Sigmoid colon (tissue), 4 donors: Measurements from ENCODE around the gene TMEM135.

Experiments
- EP300 ChIP-seq, 4 donors: sonication (generic); formaldehyde crosslinking; IDR thresholded peaks; one replicate each; pipeline ENCODE4 v1.6.1; 2017; ENCODE audit warnings: antibody characterized with exemption in 4 of 4
- POLR2A ChIP-seq, 2 donors: fragments of 450-650 bp; IDR thresholded peaks; one replicate each; pipeline ENCODE4 v1.6.1; 2016; ENCODE audit warnings: antibody characterized with exemption in 2 of 2, mild to moderate bottlenecking in 2 of 2, moderate library complexity in 2 of 2
- TF ChIP-seq, protein P1 (sequence below), 4 experiments: fragments of 450-650 bp in 3 of 4; fragments of 200-600 bp in 1 of 4; IDR thresholded peaks; one replicate each; pipeline ENCODE4 v1.5.1; 2016 to 2019; ENCODE audit warnings: antibody characterized with exemption in 4 of 4, mild to moderate bottlenecking in 3 of 4, moderate library complexity in 2 of 4

DNA sequence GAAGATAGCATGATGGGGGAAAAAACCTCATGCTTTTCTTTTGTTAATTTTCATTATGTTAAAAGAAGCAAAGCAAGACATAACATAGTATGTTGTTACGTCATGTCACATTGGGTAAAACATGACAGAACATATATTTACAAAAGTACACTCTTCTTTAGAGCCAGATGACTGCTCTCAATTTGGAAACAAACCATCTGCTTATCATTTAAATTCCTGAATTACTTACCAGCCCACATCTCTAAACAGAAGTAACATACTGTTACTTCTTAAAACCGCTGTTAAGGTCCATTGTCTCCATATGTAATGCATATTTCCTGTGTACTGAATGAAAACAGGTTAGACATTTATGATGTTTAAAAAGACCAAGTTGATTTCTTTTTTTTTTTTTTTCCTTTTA lies 100.0 kb downstream of the TMEM135 start:
- TF ChIP-seq POLR2A (IDR thresholded peaks at IDR 0.05), result no peak
- TF ChIP-seq EP300 (IDR thresholded peaks at IDR 0.05), result no peak
- TF ChIP-seq, protein P1, sequence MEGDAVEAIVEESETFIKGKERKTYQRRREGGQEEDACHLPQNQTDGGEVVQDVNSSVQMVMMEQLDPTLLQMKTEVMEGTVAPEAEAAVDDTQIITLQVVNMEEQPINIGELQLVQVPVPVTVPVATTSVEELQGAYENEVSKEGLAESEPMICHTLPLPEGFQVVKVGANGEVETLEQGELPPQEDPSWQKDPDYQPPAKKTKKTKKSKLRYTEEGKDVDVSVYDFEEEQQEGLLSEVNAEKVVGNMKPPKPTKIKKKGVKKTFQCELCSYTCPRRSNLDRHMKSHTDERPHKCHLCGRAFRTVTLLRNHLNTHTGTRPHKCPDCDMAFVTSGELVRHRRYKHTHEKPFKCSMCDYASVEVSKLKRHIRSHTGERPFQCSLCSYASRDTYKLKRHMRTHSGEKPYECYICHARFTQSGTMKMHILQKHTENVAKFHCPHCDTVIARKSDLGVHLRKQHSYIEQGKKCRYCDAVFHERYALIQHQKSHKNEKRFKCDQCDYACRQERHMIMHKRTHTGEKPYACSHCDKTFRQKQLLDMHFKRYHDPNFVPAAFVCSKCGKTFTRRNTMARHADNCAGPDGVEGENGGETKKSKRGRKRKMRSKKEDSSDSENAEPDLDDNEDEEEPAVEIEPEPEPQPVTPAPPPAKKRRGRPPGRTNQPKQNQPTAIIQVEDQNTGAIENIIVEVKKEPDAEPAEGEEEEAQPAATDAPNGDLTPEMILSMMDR (IDR thresholded peaks at IDR 0.05), result no peak
